IPS-15b (cell line): Measurements from ENCODE around the gene PARD3B.

Experiments
- H3K27me3 ChIP-seq: one replicate; pipeline ENCODE4 v1.6.1; 2013; ENCODE audit warnings: low read length; ENCODE audit not compliant: control insufficient read depth, insufficient read depth
- H3K36me3 ChIP-seq: one replicate; pipeline ENCODE4 v1.6.1; 2013; ENCODE audit warnings: low read length; ENCODE audit not compliant: control insufficient read depth, insufficient read depth
- H3K4me1 ChIP-seq: one replicate; pipeline ENCODE4 v1.6.1; 2013; ENCODE audit warnings: mild to moderate bottlenecking, low read length; ENCODE audit not compliant: control insufficient read depth, insufficient read depth
- H3K4me3 ChIP-seq: one replicate; pipeline ENCODE4 v1.5.1; 2013; ENCODE audit warnings: low read depth, low read length
- H3K9ac ChIP-seq: one replicate; pipeline ENCODE4 v1.6.1; 2013; ENCODE audit warnings: low read depth, mild to moderate bottlenecking, low read length
- H3K9me3 ChIP-seq: one replicate; pipeline ENCODE4 v1.6.1; 2013; ENCODE audit warnings: mild to moderate bottlenecking, low read length; ENCODE audit not compliant: control insufficient read depth, insufficient read depth

The PARD3B gene

GRCh38 chr2:204834716-204835384, 289.6 kb downstream of the PARD3B start:
- no peaks in the 10 kb centered on the region for H3K9me3 ChIP-seq
- no peaks in the 10 kb centered on the region for H3K27me3 ChIP-seq
- H3K36me3 ChIP-seq: no peaks in the 10 kb centered on the region
- no peaks in the 10 kb centered on the region for H3K4me1 ChIP-seq
- H3K4me3 ChIP-seq: no peak overlapping the region
- no peak overlapping the region for H3K9ac ChIP-seq

DNA sequence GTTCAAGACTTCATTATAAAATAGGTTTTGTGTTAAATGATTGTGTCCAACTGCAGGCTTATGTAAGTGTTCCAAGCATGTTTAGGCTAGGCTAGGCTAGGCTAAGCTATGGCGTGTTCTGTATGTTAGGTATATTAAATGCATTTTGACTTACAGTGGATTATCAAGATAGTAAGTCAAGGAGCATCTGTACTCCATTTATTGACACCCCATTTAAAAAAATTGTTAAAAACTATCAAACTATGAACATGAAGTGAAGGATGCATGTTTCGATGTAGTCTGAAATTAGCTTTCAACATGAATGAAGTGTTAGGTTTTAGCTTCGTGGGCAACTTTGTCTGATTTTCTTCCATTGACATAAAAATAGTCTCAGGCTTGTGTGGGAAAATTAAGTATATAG, 290.5 kb downstream of the PARD3B start:
- Histone ChIP-seq H3K9ac (no peak overlapping the region), H3K9me3 (no peaks in the 10 kb centered on the region), H3K4me1 (no peaks in the 10 kb centered on the region), H3K36me3 (no peaks in the 10 kb centered on the region), H3K27me3 (no peaks in the 10 kb centered on the region), H3K4me3 (no peak overlapping the region)

DNA sequence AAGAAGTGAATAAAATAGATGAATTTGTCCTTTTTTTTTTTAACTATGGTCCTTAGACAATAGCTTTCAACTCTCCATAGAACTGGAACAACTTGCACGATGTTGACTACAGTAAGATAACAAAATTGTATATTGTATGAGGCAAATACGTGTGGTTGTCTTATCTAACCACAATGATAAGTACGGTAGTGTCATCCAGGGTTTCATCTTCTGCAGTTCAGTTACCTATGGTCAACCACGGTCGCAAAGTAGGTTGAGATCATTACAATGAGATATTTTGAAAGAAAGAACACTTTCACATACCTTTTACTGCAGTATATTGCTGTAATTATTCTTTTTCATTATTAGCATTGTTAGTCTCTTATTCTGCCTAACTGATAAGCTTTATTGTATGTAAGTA, 295.2 kb downstream of the PARD3B start:
- no peaks in the 10 kb centered on the region for H3K36me3 ChIP-seq
- no peaks in the 10 kb centered on the region for H3K4me1 ChIP-seq
- no peaks in the 10 kb centered on the region for H3K9me3 ChIP-seq
- H3K4me3 ChIP-seq: no peak overlapping the region
- H3K27me3 ChIP-seq: no peaks in the 10 kb centered on the region
- no peak overlapping the region for H3K9ac ChIP-seq

GRCh38 chr2:204842068-204842467, 296.8 kb downstream of the PARD3B start:
- H3K4me1 ChIP-seq: no peaks in the 10 kb centered on the region
- H3K9me3 ChIP-seq: no peaks in the 10 kb centered on the region
- H3K9ac ChIP-seq: no peak overlapping the region
- H3K4me3 ChIP-seq: no peak overlapping the region
- no peaks in the 10 kb centered on the region for H3K36me3 ChIP-seq
- no peaks in the 10 kb centered on the region for H3K27me3 ChIP-seq

GRCh38 chr2:204842661-204843485, 297.6 kb downstream of the PARD3B start:
- no peak overlapping the region for H3K9ac ChIP-seq
- no peaks in the 10 kb centered on the region for H3K36me3 ChIP-seq
- no peaks in the 10 kb centered on the region for H3K27me3 ChIP-seq
- H3K4me3 ChIP-seq: no peak overlapping the region
- no peaks in the 10 kb centered on the region for H3K9me3 ChIP-seq
- no peaks in the 10 kb centered on the region for H3K4me1 ChIP-seq

DNA sequence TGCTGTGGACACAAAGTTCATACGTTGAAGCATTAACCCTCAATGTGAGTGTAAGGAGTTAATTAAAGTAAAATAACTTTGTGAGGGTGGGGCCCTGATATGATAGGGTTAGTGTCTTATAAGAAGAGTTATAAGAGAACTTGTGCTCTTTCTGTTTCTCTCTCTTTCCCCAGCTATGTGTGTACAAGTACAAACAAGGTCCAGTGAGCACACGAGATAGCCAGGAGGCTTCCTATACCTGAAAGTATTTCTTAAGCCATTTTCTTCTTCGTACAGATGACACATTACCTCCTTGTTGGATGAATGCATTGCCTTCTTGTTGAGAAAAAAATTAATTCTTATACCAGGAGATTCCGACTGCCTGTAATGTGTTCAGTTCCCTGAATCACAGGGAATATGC, 301.2 kb downstream of the PARD3B start:
- Histone ChIP-seq H3K4me3 (no peak overlapping the region), H3K27me3 (no peaks in the 10 kb centered on the region), H3K9me3 (no peaks in the 10 kb centered on the region), H3K9ac (no peak overlapping the region), H3K36me3 (no peaks in the 10 kb centered on the region), H3K4me1 (no peaks in the 10 kb centered on the region)

- H3K36me3 ChIP-seq: no peaks in the 10 kb centered on the region
- H3K9me3 ChIP-seq: no peaks in the 10 kb centered on the region
- H3K4me3 ChIP-seq: no peak overlapping the region
- H3K4me1 ChIP-seq: no peaks in the 10 kb centered on the region
- H3K27me3 ChIP-seq: no peaks in the 10 kb centered on the region
- no peak overlapping the region for H3K9ac ChIP-seq
These were observed 304.6 kb downstream of the PARD3B start for GRCh38 chr2:204849892-204850291.

GRCh38 chr2:204850581-204850980, 305.3 kb downstream of the PARD3B start:
- Histone ChIP-seq H3K9ac (no peak overlapping the region), H3K36me3 (no peaks in the 10 kb centered on the region), H3K9me3 (no peaks in the 10 kb centered on the region), H3K4me3 (no peak overlapping the region), H3K4me1 (no peaks in the 10 kb centered on the region), H3K27me3 (no peaks in the 10 kb centered on the region)

- H3K4me3 ChIP-seq: no peak overlapping the region
- no peak overlapping the region for H3K9ac ChIP-seq
These were observed 308.6 kb downstream of the PARD3B start for GRCh38 chr2:204853905-204854304.

GRCh38 chr2:204860274-204860673, 315.0 kb downstream of the PARD3B start:
- Histone ChIP-seq H3K9ac (no peak overlapping the region), H3K27me3 (no peaks in the 10 kb centered on the region), H3K36me3 (no peaks in the 10 kb centered on the region), H3K4me1 (peaks cover 10% of the 10 kb centered on the region), H3K9me3 (no peaks in the 10 kb centered on the region), H3K4me3 (no peak overlapping the region)

More at GRCh38 chr2:204853905-204854304, 308.6 kb downstream of the PARD3B start:
- no peaks in the 10 kb centered on the region for H3K36me3 ChIP-seq
- no peaks in the 10 kb centered on the region for H3K4me1 ChIP-seq
- no peaks in the 10 kb centered on the region for H3K27me3 ChIP-seq
- H3K9me3 ChIP-seq: no peaks in the 10 kb centered on the region

GRCh38 chr2:204862809-204863208, 317.5 kb downstream of the PARD3B start:
- Histone ChIP-seq H3K9me3 (no peaks in the 10 kb centered on the region), H3K36me3 (no peaks in the 10 kb centered on the region), H3K4me1 (peaks cover 10% of the 10 kb centered on the region), H3K4me3 (no peak overlapping the region), H3K27me3 (no peaks in the 10 kb centered on the region), H3K9ac (no peak overlapping the region)

- Histone ChIP-seq H3K4me1 (peaks cover 10% of the 10 kb centered on the region), H3K9ac (no peak overlapping the region), H3K27me3 (no peaks in the 10 kb centered on the region), H3K4me3 (no peak overlapping the region), H3K36me3 (no peaks in the 10 kb centered on the region), H3K9me3 (no peaks in the 10 kb centered on the region)
These were observed 318.1 kb downstream of the PARD3B start for GRCh38 chr2:204863336-204863735.
